Activated naive CD4-positive, alpha-beta T cell treated with anti-CD3 and anti-CD28 coated beads, Interleukin-2, amount 50 U/mL, for 16 hours (primary cell): ENCODE data around the gene CEACAM18.

Experiments used
- DNase-seq: peaks from one replicate; pipeline ENCODE4 v3.0.0-alpha.2; 2020

CEACAM18 gene

DNA sequence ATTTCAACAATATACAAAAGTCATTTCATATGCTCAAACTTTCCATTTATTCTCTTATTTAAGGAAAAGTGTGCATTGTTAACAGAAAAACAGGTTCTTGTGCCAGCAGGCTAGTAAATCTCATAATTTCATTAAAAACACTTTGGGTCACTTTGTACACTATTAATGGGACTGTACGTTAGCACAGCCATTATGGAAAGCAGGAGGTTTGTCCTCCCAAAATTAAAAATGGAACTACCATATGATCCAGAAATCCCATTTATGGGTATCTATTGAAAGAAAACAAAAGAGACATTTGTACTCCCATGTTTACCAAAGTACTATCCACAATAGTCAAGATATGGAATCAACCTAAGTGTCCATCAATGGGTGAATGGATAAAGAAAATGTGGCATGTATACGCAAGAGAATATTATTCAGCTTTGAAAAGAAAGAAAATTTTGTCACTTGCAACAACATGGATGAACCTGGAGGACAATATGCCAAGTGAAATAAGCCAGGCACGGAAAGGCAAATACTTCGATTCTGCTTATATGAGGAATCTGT lies 61.6 kb downstream of the CEACAM18 start:
- no peak for DNase-seq
